ENCODE data around the gene MRPS31. TPM values are rescaled to one million over a fixed set of nuclear protein-coding genes. Genes with fewer than 3 reads are reported as not detected.
A peak's percentile ranks its signal among the peaks of the same experiment; 100 is the strongest.

Gene MRPS31
- 29.4 and 30.5 TPM in 2 replicates for total RNA-seq

DNA sequence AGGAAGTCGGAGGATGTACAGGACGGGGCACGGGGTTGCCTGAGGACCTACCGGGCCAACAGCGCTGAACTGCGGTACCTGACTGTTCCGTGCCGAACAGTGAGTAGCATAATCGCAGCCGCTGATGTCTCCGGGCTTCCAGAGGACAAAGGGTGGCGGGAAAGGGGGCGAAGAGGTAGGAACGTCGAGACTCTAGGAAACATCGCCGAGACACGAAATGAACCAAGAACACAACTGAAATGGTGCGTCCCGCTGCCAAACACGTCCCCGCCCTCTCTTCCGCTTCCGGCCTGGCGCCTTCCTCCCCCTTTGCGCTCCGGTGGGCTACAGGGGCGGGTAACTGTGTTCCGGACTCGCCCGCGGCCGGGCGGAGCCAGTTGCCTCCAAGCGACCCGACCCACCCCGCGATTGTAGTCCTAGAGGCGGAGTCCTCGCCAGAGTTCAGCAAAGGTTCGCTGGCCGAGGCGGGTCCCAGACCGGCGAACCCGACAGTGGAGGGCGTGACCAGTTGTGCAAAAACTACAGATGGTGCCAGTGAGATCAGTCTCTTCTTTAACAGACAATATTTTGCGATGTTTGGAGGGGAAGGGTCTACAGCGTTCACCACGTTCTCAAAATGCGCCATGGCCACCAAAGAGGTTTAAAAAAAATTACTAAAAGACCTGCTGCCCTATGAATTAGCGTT lies at the start of gene MRPS31:
MRPS31 (minus strand) TSS at position 257 of the 685 bp plus-strand sequence; CDS start at position 203, 54 bp downstream.
- CTCF ChIA-PET: no interaction called here
- Mint-ChIP-seq H3K9me3 (no peaks in the 10 kb centered on the region), H3K27me3 (no peaks in the 10 kb centered on the region), H3K27ac (peak within 1 kb of the TSS; percentile 94), H3K4me3 (peak within 1 kb of the TSS; percentile 98), H3K36me3 (ENCODE audit: low read depth) (peaks cover 20% of the 10 kb centered on the region), H3K4me1 (peaks cover 30% of the 10 kb centered on the region)
- POLR2A ChIA-PET: interaction anchor here (0.7 to 1.1 kb wide), 6 partner anchors 18 to 290 kb away, joined by 3 to 14 read pairs (median 5); partner anchors contain the start of gene SLC25A15
- peak; percentile 100 for ATAC-seq (ENCODE audit: low read depth)
- TF ChIP-seq, protein P1, sequence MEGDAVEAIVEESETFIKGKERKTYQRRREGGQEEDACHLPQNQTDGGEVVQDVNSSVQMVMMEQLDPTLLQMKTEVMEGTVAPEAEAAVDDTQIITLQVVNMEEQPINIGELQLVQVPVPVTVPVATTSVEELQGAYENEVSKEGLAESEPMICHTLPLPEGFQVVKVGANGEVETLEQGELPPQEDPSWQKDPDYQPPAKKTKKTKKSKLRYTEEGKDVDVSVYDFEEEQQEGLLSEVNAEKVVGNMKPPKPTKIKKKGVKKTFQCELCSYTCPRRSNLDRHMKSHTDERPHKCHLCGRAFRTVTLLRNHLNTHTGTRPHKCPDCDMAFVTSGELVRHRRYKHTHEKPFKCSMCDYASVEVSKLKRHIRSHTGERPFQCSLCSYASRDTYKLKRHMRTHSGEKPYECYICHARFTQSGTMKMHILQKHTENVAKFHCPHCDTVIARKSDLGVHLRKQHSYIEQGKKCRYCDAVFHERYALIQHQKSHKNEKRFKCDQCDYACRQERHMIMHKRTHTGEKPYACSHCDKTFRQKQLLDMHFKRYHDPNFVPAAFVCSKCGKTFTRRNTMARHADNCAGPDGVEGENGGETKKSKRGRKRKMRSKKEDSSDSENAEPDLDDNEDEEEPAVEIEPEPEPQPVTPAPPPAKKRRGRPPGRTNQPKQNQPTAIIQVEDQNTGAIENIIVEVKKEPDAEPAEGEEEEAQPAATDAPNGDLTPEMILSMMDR (IDR thresholded peaks at IDR 0.05): no peak
- intact Hi-C loops (cut with micrococcal nuclease): loop anchor here (1.0 to 10.0 kb wide), 11 partner anchors 18 to 1733 kb away; partner anchors contain the start of genes FOXO1, KBTBD7, MTRF1 and NAA16
- DNase-seq: peak; percentile 94

DNA sequence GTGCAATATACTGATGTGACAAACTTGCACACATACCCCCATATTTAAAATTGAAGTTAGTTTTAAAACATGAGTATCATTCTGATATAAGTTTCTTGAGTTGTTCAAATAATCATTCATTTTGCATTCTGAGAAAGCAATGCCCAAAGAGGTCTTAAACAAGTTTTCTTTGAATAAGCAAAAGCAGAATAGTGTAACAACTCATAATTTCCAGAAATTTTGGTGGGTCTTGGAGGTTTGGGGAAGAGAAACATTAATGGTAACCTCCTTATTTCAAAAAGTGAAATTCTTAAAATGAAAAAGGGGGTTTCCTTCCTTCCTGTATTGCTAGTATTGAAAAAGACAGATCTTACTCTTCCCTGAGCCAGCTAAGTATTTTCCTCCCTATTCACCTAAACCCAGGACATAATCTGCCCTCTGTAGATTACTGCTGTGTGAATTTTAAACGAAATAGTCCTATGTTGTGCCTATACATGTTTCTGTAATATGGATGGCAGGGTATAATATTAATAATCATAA lies 48.9 kb upstream of the MRPS31 start:
- Mint-ChIP-seq H3K36me3 (ENCODE audit: low read depth) (peaks cover 14% of the 10 kb centered on the region), H3K4me3 (no peak overlapping the region), H3K27ac (no peak overlapping the region), H3K9me3 (peaks cover 8% of the 10 kb centered on the region), H3K27me3 (no peaks in the 10 kb centered on the region), H3K4me1 (peaks cover 17% of the 10 kb centered on the region)
- DNase-seq (no peak), ATAC-seq (ENCODE audit: low read depth) (no peak)
- intact Hi-C loops (cut with micrococcal nuclease): no loop called here
- POLR2A ChIA-PET: no interaction called here
- TF ChIP-seq, protein P1 (IDR thresholded peaks at IDR 0.05): no peak
- CTCF ChIA-PET: no interaction called here

DNA sequence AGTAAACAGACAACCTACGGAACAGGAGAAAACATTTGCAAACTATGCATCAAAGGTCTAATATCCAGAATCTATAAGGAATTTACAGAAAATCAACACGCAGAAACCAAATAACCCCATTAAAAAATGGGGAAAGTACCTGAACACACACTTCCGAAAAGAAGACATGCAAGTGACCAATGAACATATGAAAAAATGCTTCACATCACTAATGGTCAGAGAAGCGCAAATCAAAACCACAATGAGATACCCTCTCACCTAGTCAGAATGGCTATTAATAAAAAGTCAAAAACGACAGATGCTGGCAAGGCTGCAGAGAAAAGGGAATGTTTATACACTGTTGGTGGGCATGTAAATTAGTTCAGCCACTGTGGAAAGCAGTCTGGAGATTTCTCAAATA lies 47.9 kb upstream of the MRPS31 start:
- intact Hi-C loops (cut with micrococcal nuclease): no loop called here
- ChIA-PET POLR2A (no interaction called here), CTCF (no interaction called here)
- no peak for ATAC-seq (ENCODE audit: low read depth)
- DNase-seq: no peak
- no peak overlapping the region for H3K4me3 Mint-ChIP-seq
- H3K9me3 Mint-ChIP-seq: peaks cover 9% of the 10 kb centered on the region
- TF ChIP-seq, protein P1 (IDR thresholded peaks at IDR 0.05): no peak
- no peak overlapping the region for H3K27ac Mint-ChIP-seq
- peaks cover 17% of the 10 kb centered on the region for H3K4me1 Mint-ChIP-seq
- peaks cover 19% of the 10 kb centered on the region for H3K36me3 Mint-ChIP-seq (ENCODE audit: low read depth)
- no peaks in the 10 kb centered on the region for H3K27me3 Mint-ChIP-seq

DNA sequence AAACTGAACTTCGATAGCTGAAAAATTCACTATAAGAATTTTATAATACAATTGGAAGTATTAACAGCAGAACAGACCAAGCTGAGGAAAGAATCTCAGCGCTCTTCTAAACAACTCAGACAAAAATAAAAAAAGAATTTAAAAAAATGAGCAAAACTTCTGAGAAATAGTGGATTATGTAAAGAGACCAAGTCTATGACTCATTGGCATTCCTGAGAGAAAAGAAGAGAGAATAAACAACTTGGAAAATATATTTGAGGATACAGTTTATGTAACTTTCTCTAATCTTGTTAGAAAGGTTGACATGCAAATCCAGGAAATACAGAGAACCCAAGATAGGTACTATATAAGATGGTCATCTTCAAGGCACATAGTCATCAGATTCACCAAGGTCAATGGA lies 43.8 kb upstream of the MRPS31 start:
- Mint-ChIP-seq H3K4me3 (no peak overlapping the region), H3K27ac (no peak overlapping the region), H3K36me3 (ENCODE audit: low read depth) (peaks cover 22% of the 10 kb centered on the region), H3K9me3 (peaks cover 9% of the 10 kb centered on the region), H3K27me3 (no peaks in the 10 kb centered on the region), H3K4me1 (peaks cover 28% of the 10 kb centered on the region)
- CTCF ChIA-PET: interaction anchor here (1.4 to 1.5 kb wide), 3 partner anchors 37 to 1132 kb away, joined by 3 to 6 read pairs (median 5); no protein-coding TSS in a partner anchor
- POLR2A ChIA-PET: interaction anchor here (0.7 kb wide), 1 partner anchor 26 kb away, joined by 4 read pairs; the partner anchor contains the start of gene SLC25A15
- ATAC-seq (ENCODE audit: low read depth) (no peak), DNase-seq (no peak)
- intact Hi-C loops (cut with micrococcal nuclease): loop anchor here (1.0 kb wide), 1 partner anchor 38 kb away; no protein-coding TSS in a partner anchor
- TF ChIP-seq, protein P1 (IDR thresholded peaks at IDR 0.05): no peak
